B cell (primary cell): Measurements from ENCODE around the gene HOXC9. TPM values are rescaled to one million over a fixed set of nuclear protein-coding genes. Genes with fewer than 3 reads are reported as not detected.

Experiments used
- ATAC-seq: fragments of 200-7000 bp; cut with Tn5 transposase; one replicate; pipeline ENCODE4 v1.10.0; 2021; ENCODE audit warnings: low read depth, mild to moderate bottlenecking, moderate number of reproducible peaks, moderate library complexity
- CTCF ChIA-PET: fragments of 350-600 bp; sonication (Branson Sonifier 250); formaldehyde crosslinking; loops from one replicate; lab custom pipeline; 2021; ENCODE audit warnings: antibody characterized with exemption, inconsistent platforms; lab: Charles Lee
- POLR2A ChIA-PET: fragments of 350-600 bp; sonication (Branson Sonifier 250); formaldehyde crosslinking; loops from one replicate; lab custom pipeline; 2021; ENCODE audit warnings: antibody characterized with exemption; lab: Charles Lee
- DNase-seq: peaks from one replicate; pipeline ENCODE4 v3.0.0; 2013
- H2AFZ ChIP-seq: 2 replicates; pipeline ENCODE4 v1.6.1; 2012; ENCODE audit warnings: mild to moderate bottlenecking, low read depth, low read length; ENCODE audit not compliant: insufficient read depth, poor library complexity, severe bottlenecking
- H3K27ac ChIP-seq, 2 donors: 1 replicate in 1 of 2; 2 replicates in 1 of 2; pipeline ENCODE4 v1.5.1; 2012 to 2013; ENCODE audit warnings: low read length in 2 of 2, mild to moderate bottlenecking in 2 of 2, moderate library complexity in 1 of 2
- H3K27me3 ChIP-seq, 4 experiments: fragments of 200-600 bp in 1 of 4; sonication (generic) in 1 of 4; replicated peaks in 1 of 4; 1 replicate in 2 of 4; 2 replicates in 2 of 4; pipeline versions ENCODE4 v1.6.1 to v1.7.0; 2013 to 2016; ENCODE audit warnings: low read length in 3 of 4, mild to moderate bottlenecking in 2 of 4, mixed read lengths in 1 of 4, moderate library complexity in 1 of 4; ENCODE audit not compliant: insufficient read depth in 4 of 4, control insufficient read depth in 3 of 4; ENCODE audit errors: control extremely low read depth in 1 of 4
- H3K36me3 ChIP-seq, 2 experiments: replicated peaks in 1 of 2; 1 replicate in 1 of 2; 2 replicates in 1 of 2; pipeline versions ENCODE4 v1.6.1 to v1.7.1; 2013; ENCODE audit warnings: low read length in 1 of 2; ENCODE audit not compliant: insufficient read depth in 2 of 2, control insufficient read depth in 1 of 2; ENCODE audit errors: control extremely low read depth in 1 of 2, extremely low read depth in 1 of 2
- H3K4me1 ChIP-seq, 2 donors: fragments of 200-600 bp in 1 of 2; sonication (generic) in 1 of 2; 1 replicate in 1 of 2; 2 replicates in 1 of 2; pipeline versions ENCODE4 v1.5.1 to v1.6.1; 2013 to 2017; ENCODE audit warnings: low read length in 2 of 2; ENCODE audit not compliant: control insufficient read depth in 2 of 2, insufficient read depth in 2 of 2
- H3K4me2 ChIP-seq: replicated peaks from 2 replicates; pipeline ENCODE3; 2012; ENCODE audit warnings: mild to moderate bottlenecking, low read depth, low read length; ENCODE audit not compliant: poor library complexity, severe bottlenecking
- H3K4me3 ChIP-seq, 5 experiments: fragments of 200-600 bp in 1 of 5; sonication (generic) in 1 of 5; 1 replicate in 3 of 5; 2 replicates in 2 of 5; pipeline versions ENCODE4 v1.5.1 to v1.7.0; 2011 to 2016; ENCODE audit warnings: low read length in 4 of 5, mild to moderate bottlenecking in 4 of 5, low read depth in 2 of 5, control low read depth in 1 of 5, moderate library complexity in 1 of 5; ENCODE audit not compliant: insufficient read depth in 1 of 5; ENCODE audit errors: control extremely low read depth in 1 of 5, extremely low read depth in 1 of 5
- H3K79me2 ChIP-seq: fragments of 200-600 bp; sonication (generic); one replicate; pipeline ENCODE4 v1.6.0; 2016; ENCODE audit warnings: low read length; ENCODE audit not compliant: control insufficient read depth, insufficient read depth
- H3K9ac ChIP-seq: fragments of 200-600 bp; sonication (generic); 2 replicates; pipeline ENCODE4 v1.6.1; 2017; ENCODE audit warnings: mild to moderate bottlenecking, low read length, moderate library complexity
- H3K9me3 ChIP-seq, 3 donors: one replicate each; pipeline versions ENCODE4 v1.6.1 to v1.7.1; 2013; ENCODE audit warnings: low read length in 2 of 3; ENCODE audit not compliant: control insufficient read depth in 2 of 3, insufficient read depth in 1 of 3; ENCODE audit errors: control extremely low read depth in 1 of 3
- H4K20me1 ChIP-seq: 2 replicates; pipeline ENCODE4 v1.6.0; 2012; ENCODE audit warnings: mild to moderate bottlenecking, low read length; ENCODE audit not compliant: insufficient read depth, control insufficient read depth, poor library complexity, severe bottlenecking
- H3K27ac Mint-ChIP-seq: one replicate; pipeline ENCODE4 v1.8.0; 2021; ENCODE audit warnings: mixed read lengths
- H3K27me3 Mint-ChIP-seq: one replicate; pipeline ENCODE4 v1.8.0; 2021; ENCODE audit warnings: mixed read lengths
- H3K4me1 Mint-ChIP-seq: one replicate; pipeline ENCODE4 v1.8.0; 2021; ENCODE audit warnings: mixed read lengths
- H3K4me3 Mint-ChIP-seq: one replicate; pipeline ENCODE4 v1.8.0; 2021; ENCODE audit warnings: mixed read lengths
- H3K9me3 Mint-ChIP-seq: one replicate; pipeline ENCODE4 v1.8.0; 2022; ENCODE audit warnings: mixed read lengths; ENCODE audit not compliant: insufficient read depth
- CTCF ChIP-seq: fragments of 200-600 bp; IDR thresholded peaks from one replicate; pipeline ENCODE4 v1.8.0; 2022; ENCODE audit warnings: antibody characterized with exemption, mild to moderate bottlenecking
- EZH2 ChIP-seq: IDR thresholded peaks from 2 replicates; pipeline ENCODE4 v1.6.1; 2012; ENCODE audit warnings: borderline replicate concordance, low read depth, mild to moderate bottlenecking, moderate library complexity, low read length; ENCODE audit not compliant: insufficient read depth, poor library complexity, severe bottlenecking
- WGBS: methylation state at CpG from one replicate; pipeline ENCODE4 v1.1.5; 2013; ENCODE audit warnings: missing lambda C conversion rate; ENCODE audit not compliant: insufficient coverage; 5-methylcytosine and 5-hydroxymethylcytosine counted together
- intact Hi-C: fragments of 100-400 bp; cut with micrococcal nuclease; formaldehyde crosslinking; loops from one replicate; pipeline ENCODE4 v1.10.0; 2022
- polyA plus RNA-seq: library from polyadenylated mRNA; depleted of rRNA; stranded (reverse); fragments of >200 nt; gene quantifications from 2 replicates; pipeline ENCODE4 v1.2.3, GENCODE V29; 2012
- total RNA-seq, 2 donors: library from RNA; stranded (reverse); fragments of 120-200 nt in 1 of 2; gene quantifications; 1 replicate in 1 of 2; 2 replicates in 1 of 2; pipeline versions ENCODE4 v1.2.3 to v1.2.4, GENCODE V29; 2013 to 2022

Gene HOXC9
- total and polyA plus RNA-seq, 2 donors (not counting 1 experiment from before 2014, with no cell fraction given): not detected

DNA sequence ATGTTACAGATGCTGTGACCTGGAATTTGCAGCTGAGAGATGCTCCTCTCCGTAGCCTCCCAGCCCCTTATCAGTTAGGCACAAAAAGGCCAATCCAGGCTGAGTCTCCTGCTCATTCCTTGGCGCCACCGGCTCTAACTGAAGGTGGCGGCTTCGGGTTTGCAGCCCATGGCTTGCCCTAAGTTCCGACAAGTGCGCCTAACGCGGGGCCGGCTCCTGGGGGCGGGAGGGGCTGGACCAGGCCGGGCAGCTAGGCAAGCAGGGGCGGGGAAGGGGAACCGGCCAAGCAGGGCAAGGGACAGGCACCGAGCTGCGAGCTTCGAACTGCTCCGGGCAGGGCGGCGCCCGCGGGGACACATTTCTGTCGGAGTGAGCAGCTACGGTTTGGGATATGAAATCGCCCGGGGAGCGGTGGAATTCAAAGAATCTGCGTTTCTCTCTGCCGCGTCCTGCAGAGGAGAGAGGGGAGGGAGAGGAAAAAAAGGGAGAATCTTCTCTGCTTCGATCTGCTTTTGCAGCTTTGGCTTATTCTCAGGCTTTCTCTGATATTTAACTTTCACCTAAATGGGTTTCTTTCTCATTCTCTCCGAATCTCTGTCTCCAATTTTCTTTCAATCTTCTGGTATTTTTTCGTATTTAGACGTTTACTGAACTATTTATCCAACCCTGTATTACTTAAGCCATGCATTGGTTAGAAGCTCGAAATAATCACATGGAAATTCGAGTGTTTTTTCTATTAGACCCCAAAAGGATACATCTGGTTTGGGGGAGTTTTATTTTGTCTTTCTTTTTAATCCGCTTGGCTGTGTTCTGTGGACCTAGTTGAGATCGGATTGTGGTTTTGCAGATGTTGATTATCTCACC, 46.9 kb upstream of the HOXC9 start:
- Histone ChIP-seq H3K79me2 (no peaks in the 10 kb centered on the region), H2AFZ (no peak overlapping the region), H4K20me1 (no peaks in the 10 kb centered on the region), H3K4me1 (peaks cover 14 to 55% of the 10 kb centered on the region in 2 donors), H3K27me3 (peaks cover 0 to 98% (median 82%) of the 10 kb centered on the region in 4 experiments), H3K9me3 (peaks cover 0 to 88% (median 11%) of the 10 kb centered on the region in 3 donors), H3K4me3 (no peak overlapping the region), H3K9ac (no peak overlapping the region), H3K27ac (no peak overlapping the region), H3K4me2 (no peak overlapping the region), H3K36me3 (no peaks in the 10 kb centered on the region)
- intact Hi-C loops: loop anchor here (2.0 to 5.0 kb wide), 3 partner anchors 22 to 59 kb away; partner anchors contain the start of gene HOTAIR
- peaks cover 17% of the 10 kb centered on the region for H3K4me1 Mint-ChIP-seq
- no peak overlapping the region for H3K27ac Mint-ChIP-seq
- ATAC-seq: no peak
- no peaks in the 10 kb centered on the region for H3K9me3 Mint-ChIP-seq
- TF ChIP-seq EZH2 (no peak), CTCF (no peak)
- DNase-seq: peak; percentile 50
- ChIA-PET CTCF (interaction anchor here (1.3 to 1.8 kb wide), 2 partner anchors 65 to 255 kb away, joined by 4 to 7 read pairs; no protein-coding TSS in a partner anchor), POLR2A (no interaction called here)
- H3K4me3 Mint-ChIP-seq: no peak overlapping the region
- peaks cover 70% of the 10 kb centered on the region for H3K27me3 Mint-ChIP-seq
- 9% methylated on average over 31 of the region's 38 CpGs for WGBS
